Measurements from ENCODE around the gene CDH13.

CDH13 gene

GRCh38 chr16:83253521-83253920 lies 626.8 kb downstream of the CDH13 start:
- H3K36me3 ChIP-seq (ENCODE audit: control insufficient read depth, insufficient read depth, low read length): no peaks in the 10 kb centered on the region
- no peaks in the 10 kb centered on the region for H3K27me3 ChIP-seq (replicated peaks; ENCODE audit: control insufficient read depth, insufficient read depth, low read length)
- DNase-seq (ENCODE audit: extremely low read depth, insufficient read length): no peak
- no peak overlapping the region for H3K4me3 ChIP-seq (replicated peaks; ENCODE audit: low read depth, low read length)
- TF ChIP-seq, protein P1, sequence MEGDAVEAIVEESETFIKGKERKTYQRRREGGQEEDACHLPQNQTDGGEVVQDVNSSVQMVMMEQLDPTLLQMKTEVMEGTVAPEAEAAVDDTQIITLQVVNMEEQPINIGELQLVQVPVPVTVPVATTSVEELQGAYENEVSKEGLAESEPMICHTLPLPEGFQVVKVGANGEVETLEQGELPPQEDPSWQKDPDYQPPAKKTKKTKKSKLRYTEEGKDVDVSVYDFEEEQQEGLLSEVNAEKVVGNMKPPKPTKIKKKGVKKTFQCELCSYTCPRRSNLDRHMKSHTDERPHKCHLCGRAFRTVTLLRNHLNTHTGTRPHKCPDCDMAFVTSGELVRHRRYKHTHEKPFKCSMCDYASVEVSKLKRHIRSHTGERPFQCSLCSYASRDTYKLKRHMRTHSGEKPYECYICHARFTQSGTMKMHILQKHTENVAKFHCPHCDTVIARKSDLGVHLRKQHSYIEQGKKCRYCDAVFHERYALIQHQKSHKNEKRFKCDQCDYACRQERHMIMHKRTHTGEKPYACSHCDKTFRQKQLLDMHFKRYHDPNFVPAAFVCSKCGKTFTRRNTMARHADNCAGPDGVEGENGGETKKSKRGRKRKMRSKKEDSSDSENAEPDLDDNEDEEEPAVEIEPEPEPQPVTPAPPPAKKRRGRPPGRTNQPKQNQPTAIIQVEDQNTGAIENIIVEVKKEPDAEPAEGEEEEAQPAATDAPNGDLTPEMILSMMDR (IDR thresholded peaks at IDR 0.05; ENCODE audit: insufficient read depth, low read length, poor library complexity, severe bottlenecking): no peak

- Histone ChIP-seq H3K27me3 (replicated peaks; ENCODE audit: control insufficient read depth, insufficient read depth, low read length) (no peaks in the 10 kb centered on the region), H3K4me3 (replicated peaks; ENCODE audit: low read depth, low read length) (no peak overlapping the region), H3K36me3 (ENCODE audit: control insufficient read depth, insufficient read depth, low read length) (no peaks in the 10 kb centered on the region)
- DNase-seq (ENCODE audit: extremely low read depth, insufficient read length): no peak
- TF ChIP-seq, protein P1 (IDR thresholded peaks at IDR 0.05; ENCODE audit: insufficient read depth, low read length, poor library complexity, severe bottlenecking): no peak
Measured at GRCh38 chr16:83258366-83258928, 631.7 kb downstream of the CDH13 start.

DNA sequence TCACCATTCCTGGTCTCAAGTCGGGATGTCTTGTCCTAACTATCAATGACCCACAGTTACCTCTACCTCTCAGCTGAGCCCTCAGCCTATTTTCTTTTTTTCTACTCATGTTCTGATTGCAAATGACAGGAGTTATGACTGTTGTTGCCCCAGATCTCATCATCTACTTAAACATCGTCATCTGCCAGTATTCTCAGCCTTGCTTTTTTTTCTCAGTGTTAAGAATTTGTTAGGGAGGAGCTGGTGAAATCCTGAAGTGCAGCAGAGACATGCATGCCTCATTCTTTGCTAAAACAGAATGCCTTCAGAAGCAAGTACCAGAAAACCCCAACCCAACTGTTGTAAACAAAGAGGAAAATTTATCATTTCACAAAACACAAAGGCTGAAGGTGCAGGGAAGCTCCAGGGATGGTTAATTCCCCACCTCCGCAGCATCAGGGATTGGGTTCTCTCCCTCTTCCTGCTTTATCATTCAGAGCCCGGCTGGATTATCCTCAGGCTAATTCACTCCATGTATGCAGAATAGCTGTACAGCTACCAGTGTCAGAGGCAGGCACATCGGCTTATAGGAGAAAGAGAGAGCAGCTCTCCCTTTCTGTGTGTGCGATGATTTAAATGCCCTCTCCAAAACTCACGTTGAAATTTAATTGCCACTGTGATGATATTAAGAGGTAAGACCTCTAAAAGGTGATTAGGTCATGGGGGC lies 640.2 kb downstream of the CDH13 start:
- Histone ChIP-seq H3K36me3 (ENCODE audit: control insufficient read depth, insufficient read depth, low read length) (no peaks in the 10 kb centered on the region), H3K27me3 (replicated peaks; ENCODE audit: control insufficient read depth, insufficient read depth, low read length) (no peaks in the 10 kb centered on the region), H3K4me3 (replicated peaks; ENCODE audit: low read depth, low read length) (no peak overlapping the region)
- TF ChIP-seq, protein P1 (IDR thresholded peaks at IDR 0.05; ENCODE audit: insufficient read depth, low read length, poor library complexity, severe bottlenecking): no peak
- no peak for DNase-seq (ENCODE audit: extremely low read depth, insufficient read length)

DNA sequence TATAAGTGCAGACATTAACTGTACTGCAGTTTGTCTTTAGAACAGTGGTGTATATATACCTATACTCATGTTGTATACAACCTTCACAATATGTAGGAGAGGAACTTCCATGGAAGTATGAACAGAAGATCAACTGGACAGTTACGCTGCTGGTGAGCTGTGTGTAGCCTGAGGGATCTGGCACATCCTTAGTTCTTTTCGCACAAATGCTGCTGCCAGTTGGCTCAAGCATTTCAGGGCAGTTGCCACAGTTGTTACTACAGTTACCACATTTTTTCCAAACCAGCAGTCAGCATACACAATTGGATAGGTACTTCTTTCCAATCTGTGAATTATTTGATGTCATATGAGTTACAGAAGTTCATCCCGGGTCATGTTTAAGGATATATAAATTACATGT lies 641.4 kb downstream of the CDH13 start:
- Histone ChIP-seq H3K27me3 (replicated peaks; ENCODE audit: control insufficient read depth, insufficient read depth, low read length) (no peaks in the 10 kb centered on the region), H3K4me3 (replicated peaks; ENCODE audit: low read depth, low read length) (no peak overlapping the region), H3K36me3 (ENCODE audit: control insufficient read depth, insufficient read depth, low read length) (no peaks in the 10 kb centered on the region)
- DNase-seq (ENCODE audit: extremely low read depth, insufficient read length): no peak
- TF ChIP-seq, protein P1 (IDR thresholded peaks at IDR 0.05; ENCODE audit: insufficient read depth, low read length, poor library complexity, severe bottlenecking): no peak

DNA sequence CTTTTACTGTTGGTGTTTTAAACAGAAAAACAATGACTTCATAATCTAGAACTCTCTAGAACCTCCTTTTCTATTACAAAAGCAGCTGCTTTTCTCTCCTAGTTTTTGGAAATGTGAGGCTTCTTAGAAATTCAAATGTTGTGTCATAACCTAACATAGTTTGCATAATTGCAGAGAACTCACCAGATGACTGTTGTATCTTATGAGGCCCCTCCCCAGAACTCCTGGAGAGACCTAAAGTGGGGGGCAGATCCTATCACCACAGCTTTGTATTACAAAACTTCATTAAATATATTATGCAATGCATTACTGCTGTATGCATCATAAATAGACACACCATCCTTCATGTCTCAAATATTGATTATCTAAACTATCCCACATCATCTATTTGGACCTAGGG lies 642.3 kb downstream of the CDH13 start:
- Histone ChIP-seq H3K27me3 (replicated peaks; ENCODE audit: control insufficient read depth, insufficient read depth, low read length) (no peaks in the 10 kb centered on the region), H3K4me3 (replicated peaks; ENCODE audit: low read depth, low read length) (no peak overlapping the region), H3K36me3 (ENCODE audit: control insufficient read depth, insufficient read depth, low read length) (no peaks in the 10 kb centered on the region)
- no peak for DNase-seq (ENCODE audit: extremely low read depth, insufficient read length)
- TF ChIP-seq, protein P1 (IDR thresholded peaks at IDR 0.05; ENCODE audit: insufficient read depth, low read length, poor library complexity, severe bottlenecking): no peak
